H9 (cell line): Measurements from ENCODE around the gene DCST2. TPM values are rescaled to one million over a fixed set of nuclear protein-coding genes. Genes with fewer than 3 reads are reported as not detected.

Experiments used
- DNase-seq: peaks from one replicate; pipeline ENCODE4 v3.0.0-alpha.2; 2017
- H2AFZ ChIP-seq: one replicate; pipeline ENCODE4 v1.6.1; 2013; ENCODE audit warnings: mild to moderate bottlenecking, low read length, control low read depth, moderate library complexity
- H2AK5ac ChIP-seq: 2 replicates; pipeline ENCODE4 v1.6.1; 2013; ENCODE audit warnings: low read length, control low read depth, mixed read lengths; ENCODE audit not compliant: insufficient read length
- H2BK120ac ChIP-seq: one replicate; pipeline ENCODE4 v1.6.1; 2013; ENCODE audit warnings: low read depth, mild to moderate bottlenecking, low read length, control low read depth, inconsistent platforms; ENCODE audit not compliant: poor library complexity, severe bottlenecking
- H2BK12ac ChIP-seq: 2 replicates; pipeline ENCODE4 v1.6.1; 2013; ENCODE audit warnings: low read length, control low read depth, mixed read lengths, low read depth; ENCODE audit not compliant: insufficient read length
- H2BK15ac ChIP-seq: 2 replicates; pipeline ENCODE4 v1.6.1; 2013; ENCODE audit warnings: low read depth, low read length, control low read depth
- H2BK20ac ChIP-seq: one replicate; pipeline ENCODE4 v1.6.1; 2013; ENCODE audit warnings: low read depth, mild to moderate bottlenecking, low read length, control low read depth, inconsistent platforms; ENCODE audit not compliant: poor library complexity, severe bottlenecking
- H2BK5ac ChIP-seq: 2 replicates; pipeline ENCODE4 v1.6.1; 2013; ENCODE audit warnings: low read length, control low read depth, mixed read lengths; ENCODE audit not compliant: insufficient read length
- H3K14ac ChIP-seq: 2 replicates; pipeline ENCODE4 v1.6.1; 2013; ENCODE audit warnings: low read length, control low read depth; ENCODE audit not compliant: insufficient read depth
- H3K18ac ChIP-seq: 2 replicates; pipeline ENCODE4 v1.6.1; 2013; ENCODE audit warnings: low read depth, mild to moderate bottlenecking, mixed read lengths, low read length, control low read depth; ENCODE audit not compliant: insufficient read length
- H3K23ac ChIP-seq: 2 replicates; pipeline ENCODE4 v1.6.1; 2013; ENCODE audit warnings: low read length, control low read depth, mixed read lengths, low read depth; ENCODE audit not compliant: insufficient read length
- H3K23me2 ChIP-seq: 2 replicates; pipeline ENCODE4 v1.6.1; 2013; ENCODE audit warnings: low read depth, mild to moderate bottlenecking, mixed read lengths, low read length, control low read depth; ENCODE audit not compliant: insufficient read length, poor library complexity, severe bottlenecking
- H3K27ac ChIP-seq: 2 replicates; pipeline ENCODE4 v1.5.1; 2013; ENCODE audit warnings: low read length, control low read depth, mixed read lengths, low read depth; ENCODE audit not compliant: insufficient read length
- H3K27me3 ChIP-seq: 2 replicates; pipeline ENCODE4 v1.6.1; 2013; ENCODE audit warnings: low read length, control low read depth, inconsistent platforms; ENCODE audit not compliant: insufficient read depth
- H3K4ac ChIP-seq: 2 replicates; pipeline ENCODE4 v1.6.1; 2013; ENCODE audit warnings: low read depth, mild to moderate bottlenecking, control low read depth, inconsistent platforms, low read length, moderate library complexity
- H3K4me1 ChIP-seq: 2 replicates; pipeline ENCODE4 v1.6.1; 2013; ENCODE audit warnings: low read length, control low read depth, inconsistent platforms; ENCODE audit not compliant: insufficient read depth
- H3K4me2 ChIP-seq: 2 replicates; pipeline ENCODE4 v1.6.1; 2013; ENCODE audit warnings: low read length, control low read depth, mixed read lengths; ENCODE audit not compliant: insufficient read length, insufficient read depth
- H3K56ac ChIP-seq: 2 replicates; pipeline ENCODE4 v1.6.1; 2013; ENCODE audit warnings: low read depth, mild to moderate bottlenecking, mixed read lengths, low read length, control low read depth; ENCODE audit not compliant: insufficient read length
- H3K79me1 ChIP-seq: 2 replicates; pipeline ENCODE4 v1.6.1; 2013; ENCODE audit warnings: low read depth, mild to moderate bottlenecking, moderate library complexity, low read length, control low read depth, inconsistent platforms; ENCODE audit not compliant: insufficient read depth, poor library complexity, severe bottlenecking
- H3K79me2 ChIP-seq: 2 replicates; pipeline ENCODE4 v1.6.1; 2013; ENCODE audit warnings: low read length, control low read depth, inconsistent platforms; ENCODE audit not compliant: insufficient read depth
- H3K9ac ChIP-seq: 2 replicates; pipeline ENCODE4 v1.6.1; 2013; ENCODE audit warnings: low read length, control low read depth, mixed read lengths; ENCODE audit not compliant: insufficient read length; ENCODE audit errors: extremely low read depth
- H3K9me3 ChIP-seq: one replicate; pipeline ENCODE4 v1.6.1; 2013; ENCODE audit warnings: low read depth, low read length, inconsistent platforms; ENCODE audit not compliant: control insufficient read depth
- H3T11ph ChIP-seq: one replicate; pipeline ENCODE4 v1.6.1; 2013; ENCODE audit warnings: mild to moderate bottlenecking, low read length, control low read depth, inconsistent platforms
- H4K20me1 ChIP-seq: one replicate; pipeline ENCODE4 v1.6.1; 2013; ENCODE audit not compliant: control insufficient read depth, insufficient read length, insufficient read depth
- H4K5ac ChIP-seq: 2 replicates; pipeline ENCODE4 v1.6.1; 2013; ENCODE audit warnings: low read depth, mild to moderate bottlenecking, mixed read lengths, low read length, control low read depth; ENCODE audit not compliant: insufficient read length
- H4K8ac ChIP-seq: replicated peaks from 2 replicates; pipeline ENCODE4 v1.6.1; 2013; ENCODE audit warnings: low read length, control low read depth, mixed read lengths, low read depth; ENCODE audit not compliant: insufficient read length
- H4K91ac ChIP-seq: 2 replicates; pipeline ENCODE4 v1.6.1; 2013; ENCODE audit warnings: low read depth, mild to moderate bottlenecking, moderate library complexity, mixed read lengths, low read length, control low read depth; ENCODE audit not compliant: insufficient read length
- H3K27ac Mint-ChIP-seq, 3 experiments: 2 replicates in 2 of 3; 3 replicates in 1 of 3; pipeline ENCODE4 v1.8.0; 2020 to 2021; ENCODE audit warnings: mixed read lengths in 3 of 3, mild to moderate bottlenecking in 1 of 3, moderate library complexity in 1 of 3
- H3K27me3 Mint-ChIP-seq: 2 replicates; pipeline ENCODE4 v1.8.0; 2021; ENCODE audit warnings: low read depth, mild to moderate bottlenecking, moderate library complexity, mixed read lengths
- H3K36me3 Mint-ChIP-seq, 3 experiments: 2 replicates in 2 of 3; 3 replicates in 1 of 3; pipeline ENCODE4 v1.8.0; 2020 to 2021; ENCODE audit warnings: low read depth in 3 of 3, mixed read lengths in 3 of 3; ENCODE audit not compliant: insufficient read depth in 1 of 3
- H3K4me1 Mint-ChIP-seq, 2 experiments: 2 replicates each; pipeline ENCODE4 v1.8.0; 2020; ENCODE audit warnings: mixed read lengths in 2 of 2
- H3K4me3 Mint-ChIP-seq, 2 experiments: 2 replicates in 1 of 2; 3 replicates in 1 of 2; pipeline ENCODE4 v1.8.0; 2020 to 2021; ENCODE audit warnings: mild to moderate bottlenecking in 2 of 2, mixed read lengths in 2 of 2, moderate library complexity in 1 of 2
- H3K9me3 Mint-ChIP-seq, 2 experiments: 2 replicates in 1 of 2; 3 replicates in 1 of 2; pipeline ENCODE4 v1.8.0; 2020; ENCODE audit warnings: mild to moderate bottlenecking in 2 of 2, mixed read lengths in 2 of 2, moderate library complexity in 1 of 2
- WGBS: extraction: QIAGEN DNeasy Blood & Tissue Kit; methylation state at CpG from one replicate; pipeline ENCODE4 v1.1.7; 2013; ENCODE audit warnings: missing lambda C conversion rate, low lambda C conversion rate, mixed read lengths; ENCODE audit not compliant: insufficient read length; ENCODE audit errors: extremely low coverage; 5-methylcytosine and 5-hydroxymethylcytosine counted together
- total RNA-seq: library from RNA; stranded (reverse); gene quantifications from 2 replicates; pipeline ENCODE4 v1.2.1, GENCODE V29; 2021
- TF ChIP-seq, protein P1 (sequence below): fragments of 200-600 bp; sonication (generic); conservative IDR thresholded peaks from 3 replicates; pipeline ENCODE4 v1.8.0; 2021; ENCODE audit warnings: antibody characterized with exemption, mild to moderate bottlenecking

DCST2 gene
- total RNA-seq, 1 experiment from 2014 or later = 0.35 TPM

DNA sequence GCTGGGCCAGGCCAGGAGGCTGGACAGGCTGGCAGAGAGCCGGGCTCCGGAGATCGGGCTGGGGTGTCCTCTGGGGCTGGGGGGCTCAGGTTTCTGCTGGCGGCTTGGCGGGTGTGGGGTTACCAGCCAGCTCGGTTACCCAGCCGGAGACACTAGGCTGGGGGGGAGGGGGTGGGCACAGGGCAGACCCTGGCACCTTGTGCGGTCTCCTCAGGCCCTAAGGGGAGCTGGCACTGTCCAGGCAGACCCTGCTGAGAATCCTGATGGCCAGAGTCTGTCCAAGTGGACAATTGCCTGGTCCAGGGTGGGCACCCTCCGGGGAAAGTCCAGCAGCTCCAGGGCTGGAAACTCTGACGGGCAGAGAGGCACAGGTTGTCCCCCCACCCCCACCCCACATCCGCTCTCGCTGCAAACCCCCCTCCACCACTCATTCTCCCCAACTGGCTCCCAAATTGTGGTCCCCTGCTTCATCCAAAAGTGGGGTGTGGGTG is 24.3 kb downstream of the DCST2 start:
- no peak overlapping the region for H3K4ac ChIP-seq
- WGBS = no CpG with 5 or more reads among the region's 12 CpGs
- no peak overlapping the region for H2BK5ac ChIP-seq
- H3K4me2 ChIP-seq = no peak overlapping the region
- peaks cover 8% of the 10 kb centered on the region; the same call in 1 of the 2 replicates for H3K4me1 ChIP-seq
- H3K79me1 ChIP-seq = no peaks in the 10 kb centered on the region
- DNase-seq = no peak
- H3T11ph ChIP-seq = no peak overlapping the region
- H2BK20ac ChIP-seq = no peak overlapping the region
- Mint-ChIP-seq H3K27ac (peak overlapping the region in 1 of 3 experiments; percentile 7; a peak in 2 of 7 replicates), H3K27me3 (no peaks in the 10 kb centered on the region), H3K4me3 (peak overlapping the region in 1 of 2 experiments; percentile 51; a peak in 2 of 5 replicates), H3K36me3 (peaks cover 4 to 12% (median 5%) of the 10 kb centered on the region in 3 experiments; a peak in 5 of 7 replicates), H3K9me3 (no peaks in the 10 kb centered on the region; a peak in 2 of 5 replicates), H3K4me1 (peaks cover 50 to 69% of the 10 kb centered on the region in 2 experiments)
- peaks cover 2% of the 10 kb centered on the region for H3K23me2 ChIP-seq
- no peak overlapping the region for H4K91ac ChIP-seq
- H3K27me3 ChIP-seq = no peaks in the 10 kb centered on the region
- no peak overlapping the region for H2BK120ac ChIP-seq
- no peak overlapping the region for H3K9ac ChIP-seq
- H2AFZ ChIP-seq = no peak overlapping the region
- TF ChIP-seq, protein P1, sequence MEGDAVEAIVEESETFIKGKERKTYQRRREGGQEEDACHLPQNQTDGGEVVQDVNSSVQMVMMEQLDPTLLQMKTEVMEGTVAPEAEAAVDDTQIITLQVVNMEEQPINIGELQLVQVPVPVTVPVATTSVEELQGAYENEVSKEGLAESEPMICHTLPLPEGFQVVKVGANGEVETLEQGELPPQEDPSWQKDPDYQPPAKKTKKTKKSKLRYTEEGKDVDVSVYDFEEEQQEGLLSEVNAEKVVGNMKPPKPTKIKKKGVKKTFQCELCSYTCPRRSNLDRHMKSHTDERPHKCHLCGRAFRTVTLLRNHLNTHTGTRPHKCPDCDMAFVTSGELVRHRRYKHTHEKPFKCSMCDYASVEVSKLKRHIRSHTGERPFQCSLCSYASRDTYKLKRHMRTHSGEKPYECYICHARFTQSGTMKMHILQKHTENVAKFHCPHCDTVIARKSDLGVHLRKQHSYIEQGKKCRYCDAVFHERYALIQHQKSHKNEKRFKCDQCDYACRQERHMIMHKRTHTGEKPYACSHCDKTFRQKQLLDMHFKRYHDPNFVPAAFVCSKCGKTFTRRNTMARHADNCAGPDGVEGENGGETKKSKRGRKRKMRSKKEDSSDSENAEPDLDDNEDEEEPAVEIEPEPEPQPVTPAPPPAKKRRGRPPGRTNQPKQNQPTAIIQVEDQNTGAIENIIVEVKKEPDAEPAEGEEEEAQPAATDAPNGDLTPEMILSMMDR = no peak
- no peak overlapping the region for H2AK5ac ChIP-seq
- no peak overlapping the region for H4K8ac ChIP-seq
- no peaks in the 10 kb centered on the region; the same call in 1 of the 2 replicates for H3K79me2 ChIP-seq
- no peak overlapping the region for H4K5ac ChIP-seq
- no peaks in the 10 kb centered on the region for H3K9me3 ChIP-seq
- no peak overlapping the region for H3K27ac ChIP-seq
- H2BK12ac ChIP-seq = no peak overlapping the region
- H3K56ac ChIP-seq = no peak overlapping the region
- H2BK15ac ChIP-seq = no peak overlapping the region
- H3K14ac ChIP-seq = no peak overlapping the region
- H4K20me1 ChIP-seq = no peaks in the 10 kb centered on the region
- no peak overlapping the region for H3K23ac ChIP-seq
- no peak overlapping the region for H3K18ac ChIP-seq
